ENCODE data around the gene CEP128.

Gene CEP128

GRCh38 chr14:80602946-80603345 lies 338.6 kb downstream of the CEP128 start (continued):
- TF ChIP-seq ZNF518A (tag by site-specific recombination; conservative IDR thresholded peaks at IDR 0.05; ENCODE audit: low read depth): no peak
- TF ChIP-seq ZNF785 (tag by site-specific recombination; IDR thresholded peaks at IDR 0.05): no peak

- POLR2A ChIA-PET: no interaction called here
- no peaks in the 10 kb centered on the region for H3K9me3 ChIP-seq (ENCODE audit: control insufficient read depth, insufficient read depth, low read depth, low read length)
- no peak for TF ChIP-seq ZNF19 (tag by site-specific recombination; IDR thresholded peaks at IDR 0.05; ENCODE audit: low read depth)
- TF ChIP-seq BCL11B (tag by site-specific recombination; IDR thresholded peaks at IDR 0.05; ENCODE audit: low read depth): no peak
- no peak for TF ChIP-seq ZBTB49 (tag by site-specific recombination; IDR thresholded peaks at IDR 0.05; ENCODE audit: low read depth)
- no peak for TF ChIP-seq ZBTB6 (tag by site-specific recombination; IDR thresholded peaks at IDR 0.05)
- no peak for TF ChIP-seq ZNF580 (tag by site-specific recombination; IDR thresholded peaks at IDR 0.05)
- no peak for TF ChIP-seq ZNF302 (tag by site-specific recombination; IDR thresholded peaks at IDR 0.05; ENCODE audit: low read depth)
- no peak for TF ChIP-seq ZNF549 (tag by site-specific recombination; IDR thresholded peaks at IDR 0.05)
- no peak for TF ChIP-seq ZFP3 (tag by site-specific recombination; IDR thresholded peaks at IDR 0.05; ENCODE audit: low read depth)
- TF ChIP-seq ZNF785 (tag by site-specific recombination; IDR thresholded peaks at IDR 0.05): no peak
- TF ChIP-seq ZNF426 (tag by site-specific recombination; IDR thresholded peaks at IDR 0.05): no peak
- TF ChIP-seq ZFHX2 (tag by site-specific recombination; conservative IDR thresholded peaks at IDR 0.05): no peak
- TF ChIP-seq ZNF692 (tag by site-specific recombination; IDR thresholded peaks at IDR 0.05): no peak
- no peak for TF ChIP-seq ZNF747 (tag by site-specific recombination; IDR thresholded peaks at IDR 0.05)
- TF ChIP-seq ZNF274 (IDR thresholded peaks at IDR 0.05; ENCODE audit: low read length): no peak
- no peak for TF ChIP-seq ZNF274 (tag by site-specific recombination; IDR thresholded peaks at IDR 0.05; ENCODE audit: borderline replicate concordance)
- no peak for TF ChIP-seq GLIS1 (tag by site-specific recombination; IDR thresholded peaks at IDR 0.05)
- no peak for TF ChIP-seq ZNF555 (tag by site-specific recombination; conservative IDR thresholded peaks at IDR 0.05)
- H3K27ac ChIP-seq (ENCODE audit: extremely low read depth, low read depth, low read length): no peak overlapping the region
- no peak overlapping the region for H3K4me3 ChIP-seq (ENCODE audit: low read depth, low read length)
- no peaks in the 10 kb centered on the region; the same call in 1 of the 2 replicates for H3K4me1 ChIP-seq (ENCODE audit: control insufficient read depth, insufficient read depth, low read length)
- no peaks in the 10 kb centered on the region for H3K36me3 ChIP-seq (ENCODE audit: control insufficient read depth in 2 of 2, insufficient read depth in 1 of 2, low read length in 2 of 2)
- CTCF ChIA-PET: interaction anchor here (0.6 to 1.9 kb wide), 5 partner anchors 10 to 902 kb away, joined by 3 to 9 read pairs (median 3); no protein-coding TSS in a partner anchor
Measured at GRCh38 chr14:80587096-80587724, 354.3 kb downstream of the CEP128 start.

Measured in HEK293 (cell line).